Measurements from ENCODE around the gene POLD2. TPM values are rescaled to one million over a fixed set of nuclear protein-coding genes. Genes with fewer than 3 reads are reported as not detected.

POLD2 gene
- total and polyA plus RNA-seq, 2 donors (not counting 1 experiment from before 2014, with no cell fraction given): 69.8 to 76.5 TPM

GRCh38 chr7:44119829-44120380 is 3.4 kb downstream of the POLD2 start:
- Histone ChIP-seq H3K27me3 (ENCODE audit: control insufficient read depth, insufficient read depth, low read length) (no peaks in the 10 kb centered on the region), H3K27ac (ENCODE audit: insufficient read depth, low read length) (no peak overlapping the region), H3K4me2 (ENCODE audit: extremely low read depth, insufficient read depth, low read length) (no peak overlapping the region), H3K36me3 (ENCODE audit: control insufficient read depth, insufficient read depth, low read length) (peaks cover 17% of the 10 kb centered on the region), H3K9ac (ENCODE audit: insufficient read depth, low read length) (no peak overlapping the region), H3K9me3 (ENCODE audit: control insufficient read depth, insufficient read depth, low read depth, low read length) (no peaks in the 10 kb centered on the region), H2AFZ (ENCODE audit: low read length) (no peak overlapping the region), H3K4me1 (ENCODE audit: control insufficient read depth, extremely low read depth, insufficient read depth, low read length) (peaks cover 4% of the 10 kb centered on the region), H4K20me1 (ENCODE audit: control insufficient read depth, extremely low read depth, insufficient read depth, low read length) (no peaks in the 10 kb centered on the region), H3K79me2 (ENCODE audit: control insufficient read depth, insufficient read depth, low read length) (peaks cover 19% of the 10 kb centered on the region), H3K4me3 (replicated peaks in 1 of 4; ENCODE audit: control extremely low read depth in 1 of 4, insufficient read depth in 1 of 4, low read depth in 3 of 4, low read length in 4 of 4) (no peak overlapping the region)
- TF ChIP-seq CTCF (conservative IDR thresholded peaks at IDR 0.05 in 1 of 2, IDR thresholded peaks at IDR 0.05 in 1 of 2; ENCODE audit: low read depth in 1 of 2, low read length in 2 of 2) (no peak), EZH2 (IDR thresholded peaks at IDR 0.05; ENCODE audit: low read length, missing control alignments) (no peak)
- no peak for DNase-seq (ENCODE audit: low read depth in 2 of 2)

- no peak for TF ChIP-seq EZH2 (IDR thresholded peaks at IDR 0.05; ENCODE audit: low read length, missing control alignments)
- no peak for TF ChIP-seq CTCF (conservative IDR thresholded peaks at IDR 0.05 in 1 of 2, IDR thresholded peaks at IDR 0.05 in 1 of 2; ENCODE audit: low read depth in 1 of 2, low read length in 2 of 2)
- Histone ChIP-seq H3K27me3 (ENCODE audit: control insufficient read depth, insufficient read depth, low read length) (no peaks in the 10 kb centered on the region), H3K4me3 (replicated peaks in 1 of 4; ENCODE audit: control extremely low read depth in 1 of 4, insufficient read depth in 1 of 4, low read depth in 3 of 4, low read length in 4 of 4) (no peak overlapping the region), H3K4me2 (ENCODE audit: extremely low read depth, insufficient read depth, low read length) (no peak overlapping the region), H3K36me3 (ENCODE audit: control insufficient read depth, insufficient read depth, low read length) (peaks cover 26% of the 10 kb centered on the region), H3K79me2 (ENCODE audit: control insufficient read depth, insufficient read depth, low read length) (peaks cover 19% of the 10 kb centered on the region), H2AFZ (ENCODE audit: low read length) (no peak overlapping the region), H3K27ac (ENCODE audit: insufficient read depth, low read length) (no peak overlapping the region), H3K9me3 (ENCODE audit: control insufficient read depth, insufficient read depth, low read depth, low read length) (no peaks in the 10 kb centered on the region), H3K4me1 (ENCODE audit: control insufficient read depth, extremely low read depth, insufficient read depth, low read length) (no peaks in the 10 kb centered on the region), H3K9ac (ENCODE audit: insufficient read depth, low read length) (no peak overlapping the region), H4K20me1 (ENCODE audit: control insufficient read depth, extremely low read depth, insufficient read depth, low read length) (no peaks in the 10 kb centered on the region)
- DNase-seq (ENCODE audit: low read depth in 2 of 2): no peak
These were observed 5.4 kb downstream of the POLD2 start for GRCh38 chr7:44117801-44118429.

- H3K36me3 ChIP-seq (ENCODE audit: control insufficient read depth, insufficient read depth, low read length): peaks cover 31% of the 10 kb centered on the region
These were observed 6.3 kb downstream of the POLD2 start for GRCh38 chr7:44116789-44117666.

More at GRCh38 chr7:44116789-44117666, 6.3 kb downstream of the POLD2 start:
- H3K27ac ChIP-seq (ENCODE audit: insufficient read depth, low read length): no peak overlapping the region
- no peak overlapping the region for H3K4me2 ChIP-seq (ENCODE audit: extremely low read depth, insufficient read depth, low read length)
- H3K27me3 ChIP-seq (ENCODE audit: control insufficient read depth, insufficient read depth, low read length): no peaks in the 10 kb centered on the region
- no peaks in the 10 kb centered on the region for H3K9me3 ChIP-seq (ENCODE audit: control insufficient read depth, insufficient read depth, low read depth, low read length)
- no peaks in the 10 kb centered on the region for H4K20me1 ChIP-seq (ENCODE audit: control insufficient read depth, extremely low read depth, insufficient read depth, low read length)
- no peak for TF ChIP-seq EZH2 (IDR thresholded peaks at IDR 0.05; ENCODE audit: low read length, missing control alignments)
- no peak for TF ChIP-seq CTCF (conservative IDR thresholded peaks at IDR 0.05 in 1 of 2, IDR thresholded peaks at IDR 0.05 in 1 of 2; ENCODE audit: low read depth in 1 of 2, low read length in 2 of 2)
- DNase-seq (ENCODE audit: low read depth in 2 of 2): no peak
- H3K4me1 ChIP-seq (ENCODE audit: control insufficient read depth, extremely low read depth, insufficient read depth, low read length): no peaks in the 10 kb centered on the region
- H3K9ac ChIP-seq (ENCODE audit: insufficient read depth, low read length): no peak overlapping the region
- no peak overlapping the region for H3K4me3 ChIP-seq (replicated peaks in 1 of 4; ENCODE audit: control extremely low read depth in 1 of 4, insufficient read depth in 1 of 4, low read depth in 3 of 4, low read length in 4 of 4)
- H2AFZ ChIP-seq (ENCODE audit: low read length): no peak overlapping the region
- peaks cover 12% of the 10 kb centered on the region for H3K79me2 ChIP-seq (ENCODE audit: control insufficient read depth, insufficient read depth, low read length)
